IPS DF 4.7 (cell line): ENCODE measurements around the gene NHS.

Experiments used
- DNase-seq: peaks from one replicate; pipeline ENCODE4 v3.0.0-alpha.2; 2013; ENCODE audit warnings: low spot score; ENCODE audit errors: extremely low read depth

Gene NHS

GRCh38 chrX:17669458-17669857 lies 294.5 kb downstream of the NHS start:
- DNase-seq: no peak

- DNase-seq: no peak
These were observed 294.9 kb downstream of the NHS start for GRCh38 chrX:17669891-17670290.

GRCh38 chrX:17670874-17671273 lies 295.9 kb downstream of the NHS start:
- no peak for DNase-seq

GRCh38 chrX:17674601-17675000 lies 299.6 kb downstream of the NHS start:
- no peak for DNase-seq

GRCh38 chrX:17679261-17679660 lies 304.3 kb downstream of the NHS start:
- DNase-seq: no peak

GRCh38 chrX:17679820-17680219 lies 304.8 kb downstream of the NHS start:
- DNase-seq: no peak

GRCh38 chrX:17680732-17681413 lies 305.9 kb downstream of the NHS start:
- DNase-seq: no peak

- DNase-seq: no peak
These were observed 307.3 kb downstream of the NHS start for GRCh38 chrX:17682259-17682658.

- no peak for DNase-seq
These were observed 310.0 kb downstream of the NHS start for GRCh38 chrX:17685026-17685425.

GRCh38 chrX:17687648-17688047 lies 312.6 kb downstream of the NHS start:
- no peak for DNase-seq

- no peak for DNase-seq
These were observed 315.0 kb downstream of the NHS start for GRCh38 chrX:17689971-17690409.

GRCh38 chrX:17692709-17693346 lies 317.8 kb downstream of the NHS start:
- no peak for DNase-seq

GRCh38 chrX:17697191-17697590 lies 322.2 kb downstream of the NHS start:
- no peak for DNase-seq

- DNase-seq: no peak
These were observed 326.0 kb downstream of the NHS start for GRCh38 chrX:17700976-17701375.

GRCh38 chrX:17703201-17703600 lies 328.2 kb downstream of the NHS start:
- no peak for DNase-seq

GRCh38 chrX:17705211-17705610 lies 330.2 kb downstream of the NHS start:
- DNase-seq: no peak

GRCh38 chrX:17706676-17707075 lies 331.7 kb downstream of the NHS start:
- DNase-seq: no peak

- no peak for DNase-seq
These were observed 332.7 kb downstream of the NHS start for GRCh38 chrX:17707731-17708130.

- DNase-seq: no peak
These were observed 335.9 kb downstream of the NHS start for GRCh38 chrX:17710871-17711301.

GRCh38 chrX:17713288-17713687 lies 338.3 kb downstream of the NHS start:
- DNase-seq: no peak

- no peak for DNase-seq
These were observed 343.7 kb downstream of the NHS start for GRCh38 chrX:17718649-17719165.

- DNase-seq: no peak
These were observed 344.7 kb downstream of the NHS start for GRCh38 chrX:17719711-17720110.

- DNase-seq: no peak
These were observed 346.7 kb downstream of the NHS start for GRCh38 chrX:17721715-17722114.
